ENCODE data around the gene PCSK6.

The PCSK6 gene

GRCh38 chr15:101308604-101309435 lies 180.7 kb downstream of the PCSK6 start:
- H3K4me1 ChIP-seq (ENCODE audit: low read length): no peaks in the 10 kb centered on the region
- no peaks in the 10 kb centered on the region for H3K9me3 ChIP-seq (replicated peaks; ENCODE audit: insufficient read depth, low read length)
- no peak for DNase-seq
- no peaks in the 10 kb centered on the region for H4K20me1 ChIP-seq (ENCODE audit: insufficient read depth, low read length)
- no peaks in the 10 kb centered on the region for H3F3A ChIP-seq (ENCODE audit: insufficient read depth, low read length)
- H3K27ac ChIP-seq (ENCODE audit: low read length): no peak overlapping the region
- no peak overlapping the region for H3K4me3 ChIP-seq (ENCODE audit: low read length)
- H3K27me3 ChIP-seq (replicated peaks; ENCODE audit: insufficient read depth, low read length): no peaks in the 10 kb centered on the region
- TF ChIP-seq EZH2 (optimal IDR thresholded peaks at IDR 0.05; ENCODE audit: low read depth, low read length): no peak
- no peak overlapping the region for H3K9ac ChIP-seq (ENCODE audit: low read length)
- no peaks in the 10 kb centered on the region for H3K79me2 ChIP-seq (ENCODE audit: low read length)
- H3K36me3 ChIP-seq (replicated peaks; ENCODE audit: insufficient read depth, low read length): no peaks in the 10 kb centered on the region
- H3K9me2 ChIP-seq (replicated peaks; ENCODE audit: insufficient read depth, low read length): no peaks in the 10 kb centered on the region
- H3K4me2 ChIP-seq (ENCODE audit: low read depth, low read length): no peak overlapping the region
- no peak overlapping the region for H2AFZ ChIP-seq (ENCODE audit: low read length)

- TF ChIP-seq EZH2phosphoT487 (IDR thresholded peaks at IDR 0.05; ENCODE audit: low read length) (no peak), CTCF (IDR thresholded peaks at IDR 0.05; ENCODE audit: low read length) (no peak), EZH2 (optimal IDR thresholded peaks at IDR 0.05; ENCODE audit: low read depth, low read length) (no peak)
- DNase-seq: no peak
- no peak overlapping the region for H2AFZ ChIP-seq (ENCODE audit: low read length)
- H3K9me2 ChIP-seq (replicated peaks; ENCODE audit: insufficient read depth, low read length): no peaks in the 10 kb centered on the region
- H3K4me1 ChIP-seq (ENCODE audit: low read length): no peaks in the 10 kb centered on the region
- no peak overlapping the region for H3K27ac ChIP-seq (ENCODE audit: low read length)
- no peaks in the 10 kb centered on the region for H3K27me3 ChIP-seq (replicated peaks; ENCODE audit: insufficient read depth, low read length)
- no peaks in the 10 kb centered on the region for H4K20me1 ChIP-seq (ENCODE audit: insufficient read depth, low read length)
- H3K9me3 ChIP-seq (replicated peaks; ENCODE audit: insufficient read depth, low read length): no peaks in the 10 kb centered on the region
- H3K9ac ChIP-seq (ENCODE audit: low read length): no peak overlapping the region
- no peaks in the 10 kb centered on the region for H3K79me2 ChIP-seq (ENCODE audit: low read length)
- no peak overlapping the region for H3K4me3 ChIP-seq (ENCODE audit: low read length)
- no peaks in the 10 kb centered on the region for H3K36me3 ChIP-seq (replicated peaks; ENCODE audit: insufficient read depth, low read length)
- H3K4me2 ChIP-seq (ENCODE audit: low read depth, low read length): no peak overlapping the region
- no peaks in the 10 kb centered on the region for H3F3A ChIP-seq (ENCODE audit: insufficient read depth, low read length)
Observed at GRCh38 chr15:101307897-101308603, 181.5 kb downstream of the PCSK6 start.

GRCh38 chr15:101307048-101307896 lies 182.2 kb downstream of the PCSK6 start:
- no peaks in the 10 kb centered on the region for H3F3A ChIP-seq (ENCODE audit: insufficient read depth, low read length)
- no peak overlapping the region for H3K27ac ChIP-seq (ENCODE audit: low read length)
- DNase-seq: peak; percentile 45
- no peaks in the 10 kb centered on the region for H3K27me3 ChIP-seq (replicated peaks; ENCODE audit: insufficient read depth, low read length)
- H3K9me2 ChIP-seq (replicated peaks; ENCODE audit: insufficient read depth, low read length): no peaks in the 10 kb centered on the region
- H3K9me3 ChIP-seq (replicated peaks; ENCODE audit: insufficient read depth, low read length): no peaks in the 10 kb centered on the region
- H3K4me3 ChIP-seq (ENCODE audit: low read length): no peak overlapping the region
- TF ChIP-seq EZH2 (optimal IDR thresholded peaks at IDR 0.05; ENCODE audit: low read depth, low read length) (no peak), EZH2phosphoT487 (IDR thresholded peaks at IDR 0.05; ENCODE audit: low read length) (no peak), CTCF (IDR thresholded peaks at IDR 0.05; ENCODE audit: low read length) (no peak)
- H3K79me2 ChIP-seq (ENCODE audit: low read length): no peaks in the 10 kb centered on the region
- H3K4me2 ChIP-seq (ENCODE audit: low read depth, low read length): no peak overlapping the region
- H4K20me1 ChIP-seq (ENCODE audit: insufficient read depth, low read length): no peaks in the 10 kb centered on the region
- H3K36me3 ChIP-seq (replicated peaks; ENCODE audit: insufficient read depth, low read length): no peaks in the 10 kb centered on the region
- H3K4me1 ChIP-seq (ENCODE audit: low read length): no peaks in the 10 kb centered on the region
- no peak overlapping the region for H3K9ac ChIP-seq (ENCODE audit: low read length)
- H2AFZ ChIP-seq (ENCODE audit: low read length): no peak overlapping the region

Measured in MM.1S (cell line).